Liver (tissue), 9 donors: Measurements from ENCODE around the gene COL4A1. TPM values are rescaled to one million over a fixed set of nuclear protein-coding genes. Genes with fewer than 3 reads are reported as not detected.

Experiments used
- DNase-seq: peaks from one replicate; pipeline ENCODE4 v3.0.0-alpha.2; 2017; ENCODE audit warnings: low spot score
- H3K27ac ChIP-seq, 2 donors: one replicate each; pipeline ENCODE4 v1.7.0; 2013; ENCODE audit warnings: inconsistent platforms in 2 of 2, low read length in 2 of 2, control low read depth in 1 of 2, low read depth in 1 of 2, mild to moderate bottlenecking in 1 of 2
- H3K27me3 ChIP-seq, 4 donors: one replicate each; pipeline versions ENCODE4 v1.6.1 to v1.7.0; 2013; ENCODE audit warnings: low read length in 3 of 4, inconsistent platforms in 1 of 4, mild to moderate bottlenecking in 1 of 4, moderate library complexity in 1 of 4; ENCODE audit not compliant: control insufficient read depth in 4 of 4, insufficient read depth in 4 of 4
- H3K36me3 ChIP-seq, 4 donors: one replicate each; pipeline versions ENCODE4 v1.6.1 to v1.7.0; 2013; ENCODE audit warnings: low read length in 3 of 4, mild to moderate bottlenecking in 3 of 4, low read depth in 1 of 4, moderate library complexity in 1 of 4; ENCODE audit not compliant: control insufficient read depth in 4 of 4, insufficient read depth in 3 of 4
- H3K4me1 ChIP-seq, 4 donors: one replicate each; pipeline versions ENCODE4 v1.6.1 to v1.7.0; 2013; ENCODE audit warnings: low read length in 3 of 4, mild to moderate bottlenecking in 3 of 4, moderate library complexity in 1 of 4; ENCODE audit not compliant: control insufficient read depth in 4 of 4, insufficient read depth in 4 of 4
- H3K4me3 ChIP-seq, 3 donors: one replicate each; pipeline versions ENCODE4 v1.6.1 to v1.7.0; 2013; ENCODE audit warnings: low read length in 3 of 3, control low read depth in 1 of 3, low read depth in 1 of 3, mild to moderate bottlenecking in 1 of 3
- H3K9ac ChIP-seq, 2 donors: one replicate each; pipeline ENCODE4 v1.7.0; 2013; ENCODE audit warnings: low read length in 2 of 2, mild to moderate bottlenecking in 2 of 2, moderate library complexity in 2 of 2, control low read depth in 1 of 2, low read depth in 1 of 2
- H3K9me3 ChIP-seq, 4 donors: one replicate each; pipeline versions ENCODE4 v1.6.1 to v1.7.0; 2013; ENCODE audit warnings: low read length in 3 of 4; ENCODE audit not compliant: control insufficient read depth in 4 of 4
- EGR1 ChIP-seq, 2 donors: IDR thresholded peaks; 2 replicates each; pipeline ENCODE4 v1.6.1; 2016 to 2018; ENCODE audit warnings: antibody characterized with exemption in 2 of 2, low read depth in 2 of 2
- FOXA1 ChIP-seq: IDR thresholded peaks from 2 replicates; pipeline ENCODE4 v1.6.1; 2016; ENCODE audit warnings: antibody characterized with exemption
- FOXA2 ChIP-seq: IDR thresholded peaks from 2 replicates; pipeline ENCODE4 v1.6.1; 2016; ENCODE audit warnings: antibody characterized with exemption
- GABPA ChIP-seq, 2 donors: IDR thresholded peaks in 1 of 2; conservative IDR thresholded peaks in 1 of 2; 2 replicates each; pipeline ENCODE4 v1.6.1; 2016; ENCODE audit warnings: antibody characterized with exemption in 2 of 2, mild to moderate bottlenecking in 1 of 2, moderate library complexity in 1 of 2
- HNF4A ChIP-seq, 2 donors: conservative IDR thresholded peaks; 2 replicates each; pipeline ENCODE4 v1.6.1; 2016; ENCODE audit warnings: antibody characterized with exemption in 2 of 2, mild to moderate bottlenecking in 2 of 2
- JUND ChIP-seq, 2 donors: IDR thresholded peaks; 2 replicates each; pipeline ENCODE4 v1.6.1; 2016; ENCODE audit warnings: antibody characterized with exemption in 2 of 2
- NR2F2 ChIP-seq: IDR thresholded peaks from 2 replicates; pipeline ENCODE4 v1.6.1; 2016; ENCODE audit warnings: antibody characterized with exemption
- RAD21 ChIP-seq, 2 donors: IDR thresholded peaks; 2 replicates each; pipeline ENCODE4 v1.6.1; 2016; ENCODE audit warnings: antibody characterized with exemption in 2 of 2, mild to moderate bottlenecking in 2 of 2
- RXRA ChIP-seq, 2 donors: IDR thresholded peaks; 2 replicates each; pipeline ENCODE4 v1.6.1; 2017 to 2018; ENCODE audit warnings: antibody characterized with exemption in 2 of 2, mild to moderate bottlenecking in 1 of 2
- SP1 ChIP-seq: IDR thresholded peaks from 2 replicates; pipeline ENCODE4 v1.6.1; 2018; ENCODE audit warnings: antibody characterized with exemption, mild to moderate bottlenecking
- TAF1 ChIP-seq: conservative IDR thresholded peaks from 2 replicates; pipeline ENCODE4 v1.6.1; 2016; ENCODE audit warnings: antibody characterized with exemption, mild to moderate bottlenecking
- YY1 ChIP-seq: IDR thresholded peaks from 2 replicates; pipeline ENCODE4 v1.6.1; 2016; ENCODE audit warnings: antibody characterized with exemption, mild to moderate bottlenecking
- WGBS: extraction: QIAGEN DNeasy Blood & Tissue Kit; methylation state at CpG from one replicate; pipeline ENCODE4 v1.1.7; 2013; 5-methylcytosine and 5-hydroxymethylcytosine counted together
- polyA plus RNA-seq, 2 donors: library from polyadenylated mRNA; stranded (reverse) in 1 of 2; unstranded in 1 of 2; fragments of 200-250 nt in 1 of 2; fragments of >200 nt in 1 of 2; fragmentation: Nextera tagmentation in 1 of 2; extraction: Ambion mirVana in 1 of 2; gene quantifications; one replicate each; pipeline versions ENCODE4 v1.2.1 to v1.2.3, GENCODE V29; 2013 to 2015
- total RNA-seq, 2 donors: library from RNA; depleted of rRNA; stranded (reverse); fragments of >200 nt; gene quantifications; one replicate each; pipeline ENCODE4 v1.2.3, GENCODE V29; 2014
- TF ChIP-seq, protein P1 (sequence below): IDR thresholded peaks from 2 replicates; pipeline ENCODE4 v1.6.1; 2016; ENCODE audit warnings: antibody characterized with exemption
- TF ChIP-seq, protein P2 (sequence below): fragments of 150-350 bp; IDR thresholded peaks from 2 replicates; pipeline ENCODE4 v1.5.1; 2017; ENCODE audit warnings: improper control_type of control experiment, low read depth, low read length; ENCODE audit not compliant: missing input control
- TF ChIP-seq, protein P3 (sequence below): IDR thresholded peaks from 2 replicates; pipeline ENCODE4 v1.6.1; 2016; ENCODE audit warnings: antibody characterized with exemption
- TF ChIP-seq, protein P4 (sequence below): IDR thresholded peaks from 2 replicates; pipeline ENCODE4 v1.6.1; 2016; ENCODE audit warnings: antibody characterized with exemption, mild to moderate bottlenecking
- donor health status: healthy.
- donor health status: healthy.
- donor health status: healthy.
- donor health status: healthy.
- donor health status: healthy.

COL4A1 gene
- total and polyA plus RNA-seq, 4 donors: 5.0 to 68.5 (median 37.9) TPM

DNA sequence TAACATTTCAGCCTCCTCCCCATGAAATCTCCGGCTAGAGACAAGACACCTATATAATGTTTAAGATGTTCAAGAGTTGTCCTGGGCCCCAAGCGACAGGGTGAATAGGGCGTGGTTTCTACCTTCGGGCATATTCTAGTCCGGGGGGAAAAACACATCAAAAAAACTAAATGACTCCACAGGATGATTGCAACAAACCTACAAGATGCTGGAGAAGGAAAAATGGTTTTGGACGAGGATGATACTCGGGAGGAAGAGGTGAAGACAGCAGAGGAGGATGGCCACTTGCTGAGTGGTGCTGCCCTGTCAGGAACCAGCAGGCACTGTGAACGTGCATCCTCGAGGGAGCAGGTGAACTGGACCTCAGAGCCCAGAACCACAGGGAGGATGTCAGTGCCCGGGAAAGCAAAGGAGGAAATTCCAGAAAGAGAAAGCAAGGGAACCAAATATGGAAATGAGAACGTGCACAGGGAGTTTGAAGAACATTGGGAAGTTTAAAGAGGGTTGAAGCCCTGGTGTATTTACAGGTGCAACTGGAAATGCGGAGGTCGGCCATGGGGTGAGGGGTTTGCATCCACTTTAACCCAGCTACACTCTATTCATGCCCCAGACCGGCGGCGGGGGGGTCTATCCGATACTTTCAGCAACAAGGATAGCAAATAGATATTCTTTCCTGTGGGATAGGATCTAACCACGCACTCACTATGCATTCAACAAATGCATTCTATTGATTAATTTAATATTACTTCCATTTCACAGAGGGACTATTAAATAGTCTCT, 50.6 kb downstream of the COL4A1 start:
- Histone ChIP-seq H3K9me3 (no peaks in the 10 kb centered on the region), H3K4me3 (no peak overlapping the region), H3K36me3 (no peaks in the 10 kb centered on the region), H3K27me3 (no peaks in the 10 kb centered on the region), H3K27ac (no peak overlapping the region), H3K9ac (no peak overlapping the region), H3K4me1 (no peaks in the 10 kb centered on the region)
- DNase-seq: no peak
- WGBS: 73% methylated on average over 18 of the region's 18 CpGs
- TF ChIP-seq SP1 (no peak), FOXA2 (no peak), HNF4A (conservative IDR thresholded peaks at IDR 0.05) (no peak), NR2F2 (no peak), TAF1 (no peak), YY1 (no peak), RXRA (IDR thresholded peaks at IDR 0.05) (no peak)
- TF ChIP-seq, protein P1, sequence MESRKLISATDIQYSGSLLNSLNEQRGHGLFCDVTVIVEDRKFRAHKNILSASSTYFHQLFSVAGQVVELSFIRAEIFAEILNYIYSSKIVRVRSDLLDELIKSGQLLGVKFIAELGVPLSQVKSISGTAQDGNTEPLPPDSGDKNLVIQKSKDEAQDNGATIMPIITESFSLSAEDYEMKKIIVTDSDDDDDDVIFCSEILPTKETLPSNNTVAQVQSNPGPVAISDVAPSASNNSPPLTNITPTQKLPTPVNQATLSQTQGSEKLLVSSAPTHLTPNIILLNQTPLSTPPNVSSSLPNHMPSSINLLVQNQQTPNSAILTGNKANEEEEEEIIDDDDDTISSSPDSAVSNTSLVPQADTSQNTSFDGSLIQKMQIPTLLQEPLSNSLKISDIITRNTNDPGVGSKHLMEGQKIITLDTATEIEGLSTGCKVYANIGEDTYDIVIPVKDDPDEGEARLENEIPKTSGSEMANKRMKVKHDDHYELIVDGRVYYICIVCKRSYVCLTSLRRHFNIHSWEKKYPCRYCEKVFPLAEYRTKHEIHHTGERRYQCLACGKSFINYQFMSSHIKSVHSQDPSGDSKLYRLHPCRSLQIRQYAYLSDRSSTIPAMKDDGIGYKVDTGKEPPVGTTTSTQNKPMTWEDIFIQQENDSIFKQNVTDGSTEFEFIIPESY: no peak
- TF ChIP-seq, protein P2, sequence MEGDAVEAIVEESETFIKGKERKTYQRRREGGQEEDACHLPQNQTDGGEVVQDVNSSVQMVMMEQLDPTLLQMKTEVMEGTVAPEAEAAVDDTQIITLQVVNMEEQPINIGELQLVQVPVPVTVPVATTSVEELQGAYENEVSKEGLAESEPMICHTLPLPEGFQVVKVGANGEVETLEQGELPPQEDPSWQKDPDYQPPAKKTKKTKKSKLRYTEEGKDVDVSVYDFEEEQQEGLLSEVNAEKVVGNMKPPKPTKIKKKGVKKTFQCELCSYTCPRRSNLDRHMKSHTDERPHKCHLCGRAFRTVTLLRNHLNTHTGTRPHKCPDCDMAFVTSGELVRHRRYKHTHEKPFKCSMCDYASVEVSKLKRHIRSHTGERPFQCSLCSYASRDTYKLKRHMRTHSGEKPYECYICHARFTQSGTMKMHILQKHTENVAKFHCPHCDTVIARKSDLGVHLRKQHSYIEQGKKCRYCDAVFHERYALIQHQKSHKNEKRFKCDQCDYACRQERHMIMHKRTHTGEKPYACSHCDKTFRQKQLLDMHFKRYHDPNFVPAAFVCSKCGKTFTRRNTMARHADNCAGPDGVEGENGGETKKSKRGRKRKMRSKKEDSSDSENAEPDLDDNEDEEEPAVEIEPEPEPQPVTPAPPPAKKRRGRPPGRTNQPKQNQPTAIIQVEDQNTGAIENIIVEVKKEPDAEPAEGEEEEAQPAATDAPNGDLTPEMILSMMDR: no peak
- TF ChIP-seq, protein P3, sequence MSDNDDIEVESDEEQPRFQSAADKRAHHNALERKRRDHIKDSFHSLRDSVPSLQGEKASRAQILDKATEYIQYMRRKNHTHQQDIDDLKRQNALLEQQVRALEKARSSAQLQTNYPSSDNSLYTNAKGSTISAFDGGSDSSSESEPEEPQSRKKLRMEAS: no peak
- TF ChIP-seq, protein P4, sequence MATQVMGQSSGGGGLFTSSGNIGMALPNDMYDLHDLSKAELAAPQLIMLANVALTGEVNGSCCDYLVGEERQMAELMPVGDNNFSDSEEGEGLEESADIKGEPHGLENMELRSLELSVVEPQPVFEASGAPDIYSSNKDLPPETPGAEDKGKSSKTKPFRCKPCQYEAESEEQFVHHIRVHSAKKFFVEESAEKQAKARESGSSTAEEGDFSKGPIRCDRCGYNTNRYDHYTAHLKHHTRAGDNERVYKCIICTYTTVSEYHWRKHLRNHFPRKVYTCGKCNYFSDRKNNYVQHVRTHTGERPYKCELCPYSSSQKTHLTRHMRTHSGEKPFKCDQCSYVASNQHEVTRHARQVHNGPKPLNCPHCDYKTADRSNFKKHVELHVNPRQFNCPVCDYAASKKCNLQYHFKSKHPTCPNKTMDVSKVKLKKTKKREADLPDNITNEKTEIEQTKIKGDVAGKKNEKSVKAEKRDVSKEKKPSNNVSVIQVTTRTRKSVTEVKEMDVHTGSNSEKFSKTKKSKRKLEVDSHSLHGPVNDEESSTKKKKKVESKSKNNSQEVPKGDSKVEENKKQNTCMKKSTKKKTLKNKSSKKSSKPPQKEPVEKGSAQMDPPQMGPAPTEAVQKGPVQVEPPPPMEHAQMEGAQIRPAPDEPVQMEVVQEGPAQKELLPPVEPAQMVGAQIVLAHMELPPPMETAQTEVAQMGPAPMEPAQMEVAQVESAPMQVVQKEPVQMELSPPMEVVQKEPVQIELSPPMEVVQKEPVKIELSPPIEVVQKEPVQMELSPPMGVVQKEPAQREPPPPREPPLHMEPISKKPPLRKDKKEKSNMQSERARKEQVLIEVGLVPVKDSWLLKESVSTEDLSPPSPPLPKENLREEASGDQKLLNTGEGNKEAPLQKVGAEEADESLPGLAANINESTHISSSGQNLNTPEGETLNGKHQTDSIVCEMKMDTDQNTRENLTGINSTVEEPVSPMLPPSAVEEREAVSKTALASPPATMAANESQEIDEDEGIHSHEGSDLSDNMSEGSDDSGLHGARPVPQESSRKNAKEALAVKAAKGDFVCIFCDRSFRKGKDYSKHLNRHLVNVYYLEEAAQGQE: no peak

DNA sequence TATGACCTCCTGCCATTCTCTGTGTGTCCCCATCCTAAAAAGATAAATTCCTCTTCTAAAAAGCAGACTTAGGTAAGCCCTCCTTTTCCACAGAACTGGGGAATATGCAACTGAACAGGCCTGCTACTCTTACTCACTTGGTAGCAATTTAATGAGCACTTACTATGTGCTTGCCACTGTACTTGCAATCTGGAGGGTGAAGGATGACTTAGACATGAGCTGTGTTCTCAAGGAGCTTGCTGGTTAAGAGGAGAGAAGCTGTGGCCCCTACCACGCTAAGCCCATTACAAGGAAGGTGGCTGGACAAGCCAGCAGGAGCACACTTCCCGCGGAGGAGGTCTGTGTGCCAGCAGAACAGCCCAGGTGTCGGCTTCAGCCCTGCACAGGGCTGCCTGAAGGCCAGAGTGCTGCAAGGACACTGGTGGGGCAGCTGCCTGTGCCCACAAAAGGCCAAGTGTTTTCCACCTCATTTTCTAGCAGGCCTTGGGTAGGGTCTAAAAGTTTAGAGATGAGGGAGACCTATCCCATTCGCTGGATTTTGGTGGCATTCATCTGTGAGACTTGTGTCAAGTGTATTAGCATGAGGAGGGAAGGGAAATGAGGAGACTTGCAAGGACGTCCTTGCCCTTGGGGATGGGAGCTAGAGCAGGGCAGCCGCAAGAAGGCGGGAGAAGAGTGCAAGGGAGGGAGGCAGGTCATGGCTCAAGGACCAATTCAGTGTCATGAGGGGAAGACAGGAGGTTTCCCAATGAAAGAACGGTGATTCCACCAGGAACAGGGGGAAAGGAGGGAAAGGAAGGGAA, 52.0 kb downstream of the COL4A1 start:
- no peaks in the 10 kb centered on the region for H3K27me3 ChIP-seq
- no peak overlapping the region for H3K4me3 ChIP-seq
- no peak overlapping the region for H3K9ac ChIP-seq
- no peaks in the 10 kb centered on the region for H3K36me3 ChIP-seq
- TF ChIP-seq FOXA1 (no peak), FOXA2 (no peak), RAD21 (IDR thresholded peaks at IDR 0.05) (no peak), TAF1 (no peak), JUND (IDR thresholded peaks at IDR 0.05) (no peak), EGR1 (IDR thresholded peaks at IDR 0.05; ENCODE audit: low read depth in 2 of 2) (no peak), NR2F2 (no peak), YY1 (no peak), GABPA (IDR thresholded peaks at IDR 0.05 in 1 of 2, conservative IDR thresholded peaks at IDR 0.05 in 1 of 2) (no peak)
- TF ChIP-seq, protein P2: no peak
- TF ChIP-seq, protein P1: no peak
- TF ChIP-seq, protein P3: no peak
- no peak for DNase-seq
- peak overlapping the region; percentile 28 to 53 for H3K27ac ChIP-seq
- H3K4me1 ChIP-seq: no peaks in the 10 kb centered on the region
- WGBS: 64% methylated on average over 9 of the region's 9 CpGs
- no peaks in the 10 kb centered on the region for H3K9me3 ChIP-seq
